HepG2 (cell line): ENCODE results near the gene TUT7. TPM values are rescaled to one million over a fixed set of nuclear protein-coding genes. Genes with fewer than 3 reads are reported as not detected.
A peak's percentile ranks its signal among the peaks of the same experiment; 100 is the strongest.

Experiments used
- AHR ChIP-seq: IDR thresholded peaks from 2 replicates; pipeline ENCODE4 v1.6.1; 2018; ENCODE audit warnings: missing genetic modification reagents, missing compliant biosample characterization
- CEBPB ChIP-seq: IDR thresholded peaks from 2 replicates; pipeline ENCODE4 v1.6.1; 2011; ENCODE audit warnings: low read depth, low read length, improper control_type of control experiment, borderline replicate concordance
- E2F2 ChIP-seq: sonication (generic); formaldehyde crosslinking; IDR thresholded peaks from 2 replicates; pipeline ENCODE4 v1.4.0; 2020; ENCODE audit warnings: missing genetic modification reagents, borderline replicate concordance
- FOXA3 ChIP-seq: IDR thresholded peaks from 2 replicates; pipeline ENCODE4 v1.6.1; 2016; ENCODE audit warnings: missing genetic modification reagents, missing compliant biosample characterization
- HCFC1 ChIP-seq: fragments of 150-350 bp; IDR thresholded peaks from 2 replicates; pipeline ENCODE4 v1.6.1; 2014; ENCODE audit warnings: low read depth, low read length
- ISL2 ChIP-seq: sonication (generic); formaldehyde crosslinking; IDR thresholded peaks from 2 replicates; pipeline ENCODE4 v1.5.0; 2020; ENCODE audit warnings: missing genetic modification reagents
- NFE2L1 ChIP-seq: sonication (generic); formaldehyde crosslinking; IDR thresholded peaks from 2 replicates; pipeline ENCODE4 v1.4.0; 2020; ENCODE audit warnings: missing genetic modification reagents, mild to moderate bottlenecking, borderline replicate concordance
- NPAS2 ChIP-seq: sonication (generic); formaldehyde crosslinking; IDR thresholded peaks from 2 replicates; pipeline ENCODE4 v1.8.0; 2022; ENCODE audit warnings: mild to moderate bottlenecking, missing genetic modification reagents, borderline replicate concordance
- PHF8 ChIP-seq: sonication (generic); formaldehyde crosslinking; IDR thresholded peaks from 2 replicates; pipeline ENCODE4 v1.5.0; 2020; ENCODE audit warnings: missing genetic modification reagents
- PPARG ChIP-seq: conservative IDR thresholded peaks from 2 replicates; pipeline ENCODE4 v1.6.1; 2016; ENCODE audit warnings: missing biosample characterization, missing genetic modification reagents
- RAD51 ChIP-seq: fragments of 450-650 bp; IDR thresholded peaks from 2 replicates; pipeline ENCODE4 v1.6.1; 2016; ENCODE audit warnings: borderline replicate concordance
- SP5 ChIP-seq: IDR thresholded peaks from 2 replicates; pipeline ENCODE4 v1.6.1; 2016; ENCODE audit warnings: low read depth, borderline replicate concordance
- STAT5B ChIP-seq: sonication (generic); formaldehyde crosslinking; IDR thresholded peaks from 2 replicates; pipeline ENCODE4 v1.4.0; 2020; ENCODE audit warnings: missing genetic modification reagents
- TGIF2 ChIP-seq: IDR thresholded peaks from 2 replicates; pipeline ENCODE4 v1.6.1; 2016; ENCODE audit warnings: control low read depth, missing compliant biosample characterization
- ZNF34 ChIP-seq: sonication (generic); formaldehyde crosslinking; IDR thresholded peaks from 2 replicates; pipeline ENCODE4 v1.4.0; 2020; ENCODE audit warnings: mild to moderate bottlenecking, missing genetic modification reagents, borderline replicate concordance
- ZNF362 ChIP-seq: sonication (generic); formaldehyde crosslinking; IDR thresholded peaks from 2 replicates; pipeline ENCODE4 v1.4.0; 2020; ENCODE audit warnings: missing genetic modification reagents, mild to moderate bottlenecking, borderline replicate concordance
- ZNF512 ChIP-seq: sonication (generic); formaldehyde crosslinking; IDR thresholded peaks from 2 replicates; pipeline ENCODE4 v1.4.0; 2020; ENCODE audit warnings: mild to moderate bottlenecking, missing genetic modification reagents
- ZNF552 ChIP-seq: sonication (generic); formaldehyde crosslinking; IDR thresholded peaks from 2 replicates; pipeline ENCODE4 v1.9.0; 2022; ENCODE audit warnings: missing genetic modification reagents, mild to moderate bottlenecking, borderline replicate concordance
- ZNF609 ChIP-seq: sonication (generic); formaldehyde crosslinking; IDR thresholded peaks from 2 replicates; pipeline ENCODE4 v1.4.0; 2020; ENCODE audit warnings: mild to moderate bottlenecking, missing genetic modification reagents, borderline replicate concordance
- ZNF720 ChIP-seq: sonication (generic); formaldehyde crosslinking; IDR thresholded peaks from 2 replicates; pipeline ENCODE4 v1.4.0; 2020; ENCODE audit warnings: missing genetic modification reagents
- polyA plus RNA-seq, 8 experiments: library from polyadenylated mRNA; depleted of rRNA in 3 of 8; stranded (reverse) in 7 of 8; unstranded in 1 of 8; fragments of >200 nt; fragmentation: Illumina TruSeq in 4 of 8; extraction: Trizol in 4 of 8; gene quantifications; 2 replicates each; pipeline versions ENCODE4 v1.2.1 to v1.2.3, GENCODE V29; 2011 to 2016; ENCODE audit warnings: low read depth in 4 of 8, missing spikeins in 1 of 8, mixed read lengths in 1 of 8; ENCODE audit not compliant: insufficient read depth in 1 of 8
- total RNA-seq, 5 experiments: library from RNA; depleted of rRNA; stranded (reverse); fragments of >200 nt; fragmentation: Illumina TruSeq; extraction: Trizol; gene quantifications; 2 replicates each; pipeline ENCODE4 v1.2.3, GENCODE V29; 2016; ENCODE audit warnings: low read depth in 1 of 5

The TUT7 gene
- total and polyA plus RNA-seq, 2 of the 13 experiments (the other 11 are each of a cell fraction or from before 2014, with no cell fraction given) = 12.0 to 19.4 TPM

GRCh38 chr9:86354011-86354817 lies at the start of gene TUT7 (continued):
- TF ChIP-seq ZNF609 (CRISPR knock-in tag) (no peak; the same call in 1 of the 2 replicates), STAT5B (CRISPR knock-in tag) (no peak), NPAS2 (CRISPR knock-in tag) (no peak), CEBPB (no peak), E2F2 (CRISPR knock-in tag) (no peak), PHF8 (peak; percentile 74), ZNF512 (CRISPR knock-in tag) (no peak), HCFC1 (peak; percentile 60), SP5 (peak; percentile 90), TGIF2 (CRISPR knock-in tag) (no peak), AHR (CRISPR knock-in tag) (no peak), ZNF362 (CRISPR knock-in tag) (no peak), ZNF552 (no peak), FOXA3 (CRISPR knock-in tag) (no peak; the same call in 1 of the 2 replicates), ZNF720 (CRISPR knock-in tag) (no peak), NFE2L1 (CRISPR knock-in tag) (peak; percentile 11; the same call in 1 of the 2 replicates), ZNF34 (CRISPR knock-in tag) (peak; percentile 41; the same call in 1 of the 2 replicates), PPARG (0 out of 2 replicates have a peak, but pooled peaks have one; percentile 34), RAD51 (no peak), ISL2 (CRISPR knock-in tag) (peak; percentile 57; the same call in 1 of the 2 replicates)
